Measurements from ENCODE around the gene LEPROT. TPM values are rescaled to one million over a fixed set of nuclear protein-coding genes. Genes with fewer than 3 reads are reported as not detected.

Gene LEPROT, protein sequence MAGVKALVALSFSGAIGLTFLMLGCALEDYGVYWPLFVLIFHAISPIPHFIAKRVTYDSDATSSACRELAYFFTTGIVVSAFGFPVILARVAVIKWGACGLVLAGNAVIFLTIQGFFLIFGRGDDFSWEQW
- total RNA-seq: 47.9 and 58.1 TPM in 2 replicates

DNA sequence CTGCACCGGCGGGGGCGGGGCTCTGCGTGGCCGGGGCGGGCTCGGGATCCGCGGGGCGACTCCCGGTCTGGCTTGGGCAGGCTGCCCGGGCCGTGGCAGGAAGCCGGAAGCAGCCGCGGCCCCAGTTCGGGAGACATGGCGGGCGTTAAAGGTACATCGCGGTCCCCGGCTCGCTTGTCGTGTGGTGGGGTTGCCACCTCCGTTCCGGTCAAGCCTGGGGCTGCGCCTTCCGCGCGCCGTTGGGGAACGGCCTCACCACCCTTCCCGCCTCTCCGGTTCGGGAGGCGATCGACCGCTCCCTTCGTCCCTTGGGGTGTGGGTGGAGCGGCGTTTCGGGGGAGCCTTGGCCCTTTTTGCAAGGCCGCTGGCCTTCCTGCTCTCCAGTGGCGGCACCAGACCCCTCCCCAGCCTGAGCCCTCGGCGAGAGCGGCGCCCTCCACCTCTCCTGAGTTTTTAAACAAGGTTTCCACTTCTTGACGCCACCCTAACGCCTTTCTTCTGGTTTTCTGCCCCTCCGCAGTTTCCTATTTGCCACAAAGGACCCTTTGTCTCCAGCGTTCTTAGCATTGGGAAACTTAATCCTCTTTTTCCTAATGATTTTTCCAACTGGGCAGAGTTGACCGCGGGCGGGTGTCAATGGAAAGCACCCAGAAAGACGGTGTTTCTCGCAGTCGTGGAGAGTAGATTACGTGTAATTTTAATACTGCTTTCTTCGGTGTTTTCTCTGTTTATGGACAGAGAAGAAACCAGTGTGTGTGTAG, at the start of gene LEPROT, which contains the start of gene LEPR:
LEPROT (plus strand) TSS at position 79 of the 761 bp plus-strand sequence; CDS start at position 136, 57 bp downstream.
LEPR (plus strand) TSS at position 79 of the 761 bp plus-strand sequence. CDS start 144,898 bp downstream, outside the sequence.

Other genes with a start within 250 kb of the LEPROT start
- 0.44 and 0.83 TPM in 2 replicates for gene DNAJC6, start 111.1 kb upstream of the LEPROT start, total RNA-seq
- gene LEPR, start within 50 bp of the LEPROT start, total RNA-seq: 12.4 and 28.6 TPM in 2 replicates

Data from smooth muscle cell of trachea (primary cell).